Astrocyte (in vitro differentiated cells and primary cell): ENCODE data around the gene MET. TPM values are rescaled to one million over a fixed set of nuclear protein-coding genes. Genes with fewer than 3 reads are reported as not detected.

Source experiments
- DNase-seq: peaks from one replicate; pipeline ENCODE4 v3.0.0-alpha.2; 2010; ENCODE audit warnings: low read depth
- FAIRE-seq: peaks from 2 replicates; lab custom pipeline; 2011; peaks lifted over from hg19 to GRCh38; lab: Jason Lieb, UNC
- H2AFZ ChIP-seq: 2 replicates; pipeline ENCODE4 v1.6.0; 2012; ENCODE audit warnings: low read depth, low read length, inconsistent platforms
- H3K27ac ChIP-seq: 2 replicates; pipeline ENCODE4 v1.5.1; 2011; ENCODE audit warnings: low read depth, low read length, inconsistent platforms
- H3K27me3 ChIP-seq: 2 replicates; pipeline ENCODE4 v1.6.0; 2011; ENCODE audit warnings: low read length, inconsistent platforms; ENCODE audit not compliant: insufficient read depth
- H3K36me3 ChIP-seq: 2 replicates; pipeline ENCODE4 v1.5.1; 2011; ENCODE audit warnings: low read length, inconsistent platforms; ENCODE audit not compliant: insufficient read depth
- H3K4me1 ChIP-seq: 2 replicates; pipeline ENCODE4 v1.5.1; 2011; ENCODE audit warnings: low read length, inconsistent platforms; ENCODE audit not compliant: insufficient read depth
- H3K4me2 ChIP-seq: 2 replicates; pipeline ENCODE4 v1.6.0; 2012; ENCODE audit warnings: low read length, inconsistent platforms
- H3K4me3 ChIP-seq: 2 replicates; pipeline ENCODE4 v1.5.1; 2011; ENCODE audit warnings: low read depth, mild to moderate bottlenecking, low read length, inconsistent platforms; ENCODE audit not compliant: insufficient read depth
- H3K79me2 ChIP-seq: 2 replicates; pipeline ENCODE4 v1.6.0; 2012; ENCODE audit warnings: mild to moderate bottlenecking, low read length, inconsistent platforms; ENCODE audit not compliant: insufficient read depth
- H3K9ac ChIP-seq: 2 replicates; pipeline ENCODE4 v1.6.0; 2012; ENCODE audit warnings: mild to moderate bottlenecking, low read length, inconsistent platforms
- H3K9me3 ChIP-seq: 2 replicates; pipeline ENCODE4 v1.5.1; 2012; ENCODE audit warnings: low read depth, mild to moderate bottlenecking, low read length, inconsistent platforms; ENCODE audit not compliant: insufficient read depth
- H4K20me1 ChIP-seq: 2 replicates; pipeline ENCODE4 v1.6.0; 2012; ENCODE audit warnings: low read length, inconsistent platforms; ENCODE audit not compliant: insufficient read depth
- H3K27ac Mint-ChIP-seq: one replicate; pipeline ENCODE4 v1.8.0; 2021; ENCODE audit warnings: mild to moderate bottlenecking, mixed read lengths; ENCODE audit not compliant: unreplicated experiment
- H3K27me3 Mint-ChIP-seq: one replicate; pipeline ENCODE4 v1.8.0; 2021; ENCODE audit warnings: low read depth, mixed read lengths; ENCODE audit not compliant: unreplicated experiment
- H3K36me3 Mint-ChIP-seq: one replicate; pipeline ENCODE4 v1.8.0; 2021; ENCODE audit warnings: low read depth, mixed read lengths; ENCODE audit not compliant: unreplicated experiment
- H3K4me1 Mint-ChIP-seq: one replicate; pipeline ENCODE4 v1.8.0; 2021; ENCODE audit warnings: low read depth, mixed read lengths; ENCODE audit not compliant: unreplicated experiment
- H3K4me3 Mint-ChIP-seq: one replicate; pipeline ENCODE4 v1.8.0; 2021; ENCODE audit warnings: mild to moderate bottlenecking, moderate library complexity, mixed read lengths; ENCODE audit not compliant: unreplicated experiment
- H3K9me3 Mint-ChIP-seq: one replicate; pipeline ENCODE4 v1.8.0; 2021; ENCODE audit warnings: mild to moderate bottlenecking, mixed read lengths; ENCODE audit not compliant: unreplicated experiment
- CTCF ChIP-seq: IDR thresholded peaks from 2 replicates; pipeline ENCODE4 v1.5.1; 2011; ENCODE audit warnings: low read depth, mild to moderate bottlenecking, inconsistent platforms, low read length, moderate library complexity; ENCODE audit not compliant: insufficient read depth
- EZH2 ChIP-seq: IDR thresholded peaks from 2 replicates; pipeline ENCODE4 v1.6.1; 2012; ENCODE audit warnings: mild to moderate bottlenecking, low read length, inconsistent platforms; ENCODE audit not compliant: insufficient read depth
- total RNA-seq: library from RNA; stranded (reverse); gene quantifications from 2 replicates; pipeline ENCODE4 v1.2.1, GENCODE V29; 2021

Gene MET
- total RNA-seq, 1 donor from 2014 or later = 8.2 TPM

GRCh38 chr7:116691664-116692063 is 19.7 kb downstream of the MET start:
- TF ChIP-seq CTCF = no peak

GRCh38 chr7:116692401-116693308 is 20.7 kb downstream of the MET start:
- Mint-ChIP-seq H3K27me3 (no peaks in the 10 kb centered on the region), H3K9me3 (peaks cover 3% of the 10 kb centered on the region), H3K4me3 (no peak overlapping the region), H3K4me1 (peaks cover 25% of the 10 kb centered on the region), H3K36me3 (no peaks in the 10 kb centered on the region), H3K27ac (peak overlapping the region; percentile 78)
- Histone ChIP-seq H3K36me3 (peaks cover 9% of the 10 kb centered on the region), H3K79me2 (peaks cover 42% of the 10 kb centered on the region), H3K4me3 (peak overlapping the region; percentile 31), H2AFZ (no peak overlapping the region), H3K27ac (peak overlapping the region; percentile 82), H3K4me2 (peak overlapping the region; percentile 68), H3K4me1 (peaks cover 44% of the 10 kb centered on the region), H3K27me3 (no peaks in the 10 kb centered on the region), H3K9me3 (no peaks in the 10 kb centered on the region), H3K9ac (peak overlapping the region; percentile 9), H4K20me1 (no peaks in the 10 kb centered on the region)
- FAIRE-seq (peak; percentile 39), DNase-seq (peak; percentile 72)
- TF ChIP-seq CTCF = no peak
- TF ChIP-seq EZH2 = no peak

More at GRCh38 chr7:116691664-116692063, 19.7 kb downstream of the MET start:
- FAIRE-seq = no peak
- peaks cover 47% of the 10 kb centered on the region for H3K4me1 ChIP-seq
- peak overlapping the region; percentile 82 for H3K27ac ChIP-seq
- no peak overlapping the region for H3K9ac ChIP-seq
- H3K4me2 ChIP-seq = peak overlapping the region; percentile 19
- peaks cover 38% of the 10 kb centered on the region for H3K79me2 ChIP-seq
- no peaks in the 10 kb centered on the region for H3K36me3 Mint-ChIP-seq
- no peaks in the 10 kb centered on the region for H3K9me3 ChIP-seq
- H2AFZ ChIP-seq = no peak overlapping the region
- peak; percentile 52 for DNase-seq
- H3K27ac Mint-ChIP-seq = no peak overlapping the region
- peaks cover 28% of the 10 kb centered on the region for H3K4me1 Mint-ChIP-seq
- H4K20me1 ChIP-seq = no peaks in the 10 kb centered on the region
- no peaks in the 10 kb centered on the region for H3K27me3 Mint-ChIP-seq
- no peak overlapping the region for H3K4me3 ChIP-seq
- peaks cover 3% of the 10 kb centered on the region for H3K9me3 Mint-ChIP-seq
- H3K36me3 ChIP-seq = peaks cover 1% of the 10 kb centered on the region
- no peaks in the 10 kb centered on the region for H3K27me3 ChIP-seq
- no peak overlapping the region for H3K4me3 Mint-ChIP-seq

- peaks cover 11% of the 10 kb centered on the region for H3K4me1 Mint-ChIP-seq
- Histone ChIP-seq H3K4me1 (peaks cover 14% of the 10 kb centered on the region), H3K9me3 (no peaks in the 10 kb centered on the region), H2AFZ (no peak overlapping the region), H3K36me3 (peaks cover 15% of the 10 kb centered on the region), H4K20me1 (no peaks in the 10 kb centered on the region), H3K79me2 (peaks cover 45% of the 10 kb centered on the region), H3K27ac (no peak overlapping the region), H3K27me3 (no peaks in the 10 kb centered on the region), H3K4me2 (no peak overlapping the region), H3K9ac (no peak overlapping the region), H3K4me3 (no peak overlapping the region)
- peaks cover under 1% of the 10 kb centered on the region for H3K9me3 Mint-ChIP-seq
- H3K36me3 Mint-ChIP-seq = no peaks in the 10 kb centered on the region
- FAIRE-seq = no peak
- no peak overlapping the region for H3K27ac Mint-ChIP-seq
- no peaks in the 10 kb centered on the region for H3K27me3 Mint-ChIP-seq
- DNase-seq = no peak
- no peak for TF ChIP-seq CTCF
- TF ChIP-seq EZH2 = no peak
- H3K4me3 Mint-ChIP-seq = no peak overlapping the region
Measured at GRCh38 chr7:116696707-116697106, 24.7 kb downstream of the MET start.
